OCI-LY1 (cell line): ENCODE measurements around the gene PLEKHH3.

ENCODE experiments used
- CTCF ChIP-seq: fragments of 200-600 bp; sonication (generic), shearing (Covaris generic); IDR thresholded peaks from 2 replicates; pipeline ENCODE4 v1.5.1; 2017; ENCODE audit warnings: mild to moderate bottlenecking, antibody characterized with exemption, low read length, moderate library complexity, mixed read lengths
- EZH2 ChIP-seq: fragments of 200-600 bp; sonication (generic), shearing (Covaris generic); IDR thresholded peaks from 2 replicates; pipeline ENCODE4 v1.8.0; 2017; ENCODE audit warnings: borderline replicate concordance, mixed run types, mild to moderate bottlenecking, antibody characterized with exemption, low read length, moderate library complexity, mixed read lengths

- TF ChIP-seq CTCF, result no peak
- no peak for TF ChIP-seq EZH2
These were observed 9.0 kb upstream of the PLEKHH3 start for GRCh38 chr17:42685831-42686230.
